ENCODE data around the gene PPIA. TPM values are rescaled to one million over a fixed set of nuclear protein-coding genes. Genes with fewer than 3 reads are reported as not detected.

PPIA gene
- total RNA-seq, 1 donor from 2014 or later = 2,244 TPM

DNA sequence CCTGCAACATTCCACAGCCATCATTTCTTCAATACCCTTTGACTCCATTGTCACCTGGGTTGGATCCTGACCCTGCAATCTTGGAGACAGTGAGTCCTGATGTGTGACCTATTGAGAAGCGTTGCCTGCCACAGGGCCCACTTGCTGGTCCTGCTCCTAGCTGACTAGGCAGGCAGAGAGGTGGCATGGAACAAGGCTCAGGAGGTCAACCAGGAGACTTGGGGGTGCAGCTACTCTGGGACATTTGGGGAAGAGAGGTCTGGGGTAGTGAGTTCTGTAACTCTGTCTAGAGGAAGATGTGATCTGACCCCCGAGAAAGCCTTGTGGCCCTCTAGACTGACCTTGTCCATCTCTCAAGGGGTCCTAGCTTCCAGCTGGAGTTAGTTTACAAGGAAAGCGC, 46.1 kb upstream of the PPIA start:
- Mint-ChIP-seq H3K27me3 (ENCODE audit: low read depth) (no peaks in the 10 kb centered on the region), H3K36me3 (ENCODE audit: low read depth) (peaks cover 5% of the 10 kb centered on the region), H3K4me3 (peak overlapping the region; percentile 87), H3K9me3 (no peaks in the 10 kb centered on the region), H3K4me1 (peaks cover 32% of the 10 kb centered on the region), H3K27ac (ENCODE audit: unreplicated experiment) (no peak overlapping the region)
- TF ChIP-seq, protein P1, sequence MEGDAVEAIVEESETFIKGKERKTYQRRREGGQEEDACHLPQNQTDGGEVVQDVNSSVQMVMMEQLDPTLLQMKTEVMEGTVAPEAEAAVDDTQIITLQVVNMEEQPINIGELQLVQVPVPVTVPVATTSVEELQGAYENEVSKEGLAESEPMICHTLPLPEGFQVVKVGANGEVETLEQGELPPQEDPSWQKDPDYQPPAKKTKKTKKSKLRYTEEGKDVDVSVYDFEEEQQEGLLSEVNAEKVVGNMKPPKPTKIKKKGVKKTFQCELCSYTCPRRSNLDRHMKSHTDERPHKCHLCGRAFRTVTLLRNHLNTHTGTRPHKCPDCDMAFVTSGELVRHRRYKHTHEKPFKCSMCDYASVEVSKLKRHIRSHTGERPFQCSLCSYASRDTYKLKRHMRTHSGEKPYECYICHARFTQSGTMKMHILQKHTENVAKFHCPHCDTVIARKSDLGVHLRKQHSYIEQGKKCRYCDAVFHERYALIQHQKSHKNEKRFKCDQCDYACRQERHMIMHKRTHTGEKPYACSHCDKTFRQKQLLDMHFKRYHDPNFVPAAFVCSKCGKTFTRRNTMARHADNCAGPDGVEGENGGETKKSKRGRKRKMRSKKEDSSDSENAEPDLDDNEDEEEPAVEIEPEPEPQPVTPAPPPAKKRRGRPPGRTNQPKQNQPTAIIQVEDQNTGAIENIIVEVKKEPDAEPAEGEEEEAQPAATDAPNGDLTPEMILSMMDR (conservative IDR thresholded peaks at IDR 0.05) = no peak
- DNase-seq (ENCODE audit: low read depth, low spot score) = no peak

- H3K27me3 Mint-ChIP-seq (ENCODE audit: low read depth) = no peaks in the 10 kb centered on the region
- peaks cover 32% of the 10 kb centered on the region for H3K4me1 Mint-ChIP-seq
- TF ChIP-seq, protein P1 (conservative IDR thresholded peaks at IDR 0.05) = no peak
- no peak overlapping the region for H3K27ac Mint-ChIP-seq (ENCODE audit: unreplicated experiment)
- H3K36me3 Mint-ChIP-seq (ENCODE audit: low read depth) = peaks cover 5% of the 10 kb centered on the region
- peak overlapping the region; percentile 87 for H3K4me3 Mint-ChIP-seq
- H3K9me3 Mint-ChIP-seq = no peaks in the 10 kb centered on the region
- DNase-seq (ENCODE audit: low read depth, low spot score) = no peak
These were observed 45.4 kb upstream of the PPIA start for GRCh38 chr7:44750921-44751571.

GRCh38 chr7:44752822-44753221, 43.7 kb upstream of the PPIA start:
- Mint-ChIP-seq H3K36me3 (ENCODE audit: low read depth) (peaks cover 5% of the 10 kb centered on the region), H3K9me3 (no peaks in the 10 kb centered on the region), H3K27me3 (ENCODE audit: low read depth) (no peaks in the 10 kb centered on the region), H3K27ac (ENCODE audit: unreplicated experiment) (no peak overlapping the region), H3K4me3 (peak overlapping the region; percentile 26), H3K4me1 (peaks cover 27% of the 10 kb centered on the region)
- no peak for DNase-seq (ENCODE audit: low read depth, low spot score)
- TF ChIP-seq, protein P1 (conservative IDR thresholded peaks at IDR 0.05) = no peak

- no peaks in the 10 kb centered on the region for H3K27me3 Mint-ChIP-seq (ENCODE audit: low read depth)
- H3K4me3 Mint-ChIP-seq = no peak overlapping the region
- H3K4me1 Mint-ChIP-seq = peaks cover 17% of the 10 kb centered on the region
- TF ChIP-seq, protein P1 (conservative IDR thresholded peaks at IDR 0.05) = no peak
- DNase-seq (ENCODE audit: low read depth, low spot score) = no peak
- peaks cover 5% of the 10 kb centered on the region for H3K36me3 Mint-ChIP-seq (ENCODE audit: low read depth)
- no peaks in the 10 kb centered on the region for H3K9me3 Mint-ChIP-seq
- no peak overlapping the region for H3K27ac Mint-ChIP-seq (ENCODE audit: unreplicated experiment)
These were observed 41.4 kb upstream of the PPIA start for GRCh38 chr7:44754802-44755697.

DNA sequence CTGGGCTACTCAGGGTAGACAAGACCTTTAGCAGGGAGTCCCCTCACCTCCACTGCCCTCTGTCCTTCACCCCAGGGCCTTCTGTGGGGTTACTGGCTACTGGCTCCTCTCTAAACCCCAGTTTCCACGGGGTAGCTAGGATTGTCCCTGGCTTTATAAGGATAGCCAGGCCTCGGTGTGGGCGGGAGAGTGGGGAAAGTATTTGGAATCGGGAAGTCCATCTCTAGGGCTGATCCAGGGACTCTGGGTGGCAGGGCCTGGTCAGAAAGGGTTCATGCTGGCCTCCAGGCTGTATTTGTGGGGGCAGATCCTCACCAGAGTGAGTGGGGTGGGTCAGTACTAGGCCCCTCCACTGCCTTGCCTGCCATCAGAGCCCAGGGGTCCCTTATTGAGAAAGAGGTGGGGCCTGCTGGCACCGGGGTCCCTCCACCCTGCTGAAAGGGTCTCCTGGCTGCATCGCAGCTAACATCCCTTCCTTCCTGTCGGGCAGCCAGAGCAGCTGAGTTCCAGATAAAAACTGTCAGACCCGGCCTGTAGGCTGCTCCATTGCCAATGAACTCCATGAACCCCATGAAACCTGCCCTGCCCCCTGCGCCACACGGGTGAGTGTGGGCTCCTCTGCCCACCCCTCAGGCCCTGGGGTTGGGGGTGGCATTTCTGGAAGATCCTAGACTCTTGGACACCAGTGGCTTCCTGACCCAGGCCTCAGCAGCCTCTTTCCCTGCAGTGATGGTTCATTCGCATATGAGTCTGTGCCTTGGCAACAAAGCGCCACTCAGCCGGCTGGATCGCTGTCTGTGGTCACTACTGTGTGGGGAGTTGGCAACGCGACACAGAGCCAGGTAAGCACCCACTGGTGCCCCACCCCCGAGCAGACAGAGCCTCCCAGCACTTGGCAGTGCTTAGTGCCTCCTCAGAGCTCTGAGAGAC, 40.5 kb upstream of the PPIA start:
- Mint-ChIP-seq H3K9me3 (no peaks in the 10 kb centered on the region), H3K27me3 (ENCODE audit: low read depth) (no peaks in the 10 kb centered on the region), H3K4me1 (peaks cover 8% of the 10 kb centered on the region), H3K4me3 (no peak overlapping the region), H3K36me3 (ENCODE audit: low read depth) (no peaks in the 10 kb centered on the region), H3K27ac (ENCODE audit: unreplicated experiment) (peak overlapping the region; percentile 71)
- TF ChIP-seq, protein P1 (conservative IDR thresholded peaks at IDR 0.05) = no peak
- no peak for DNase-seq (ENCODE audit: low read depth, low spot score)
